ENCODE results near the gene CEP164.

DNA sequence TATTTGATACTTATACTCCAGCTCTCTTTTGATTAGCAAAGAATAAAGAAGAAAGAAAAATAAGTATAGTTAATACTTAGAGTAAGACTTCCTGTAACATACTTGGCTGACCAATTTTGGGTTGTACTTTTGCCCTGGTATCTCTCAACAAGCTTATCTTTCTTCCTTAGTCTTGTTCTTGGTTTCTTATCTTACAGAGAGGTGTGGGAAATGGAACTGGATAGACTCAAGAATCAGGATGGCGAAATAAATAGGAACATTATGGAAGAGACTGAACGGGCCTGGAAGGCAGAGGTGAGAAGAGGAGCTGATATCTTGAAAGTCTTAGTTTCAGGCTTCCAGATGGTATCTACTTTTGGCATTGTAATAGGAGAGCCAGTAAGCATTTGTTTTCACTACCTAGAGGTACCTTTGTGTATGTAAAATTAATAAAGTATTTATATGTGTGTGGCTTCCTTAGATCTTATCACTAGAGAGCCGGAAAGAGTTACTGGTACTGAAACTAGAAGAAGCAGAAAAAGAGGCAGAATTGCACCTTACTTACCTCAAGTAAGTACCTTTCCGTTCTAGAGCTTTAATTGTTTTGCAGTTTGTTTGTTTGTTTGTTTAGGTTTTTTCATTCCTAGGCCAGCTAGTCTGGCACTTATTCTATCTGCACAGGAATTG is 47.8 kb upstream of the CEP164 start:
- no peak for TF ChIP-seq SP1 (IDR thresholded peaks at IDR 0.05; ENCODE audit: low read depth, low read length)
- TF ChIP-seq, protein P1, sequence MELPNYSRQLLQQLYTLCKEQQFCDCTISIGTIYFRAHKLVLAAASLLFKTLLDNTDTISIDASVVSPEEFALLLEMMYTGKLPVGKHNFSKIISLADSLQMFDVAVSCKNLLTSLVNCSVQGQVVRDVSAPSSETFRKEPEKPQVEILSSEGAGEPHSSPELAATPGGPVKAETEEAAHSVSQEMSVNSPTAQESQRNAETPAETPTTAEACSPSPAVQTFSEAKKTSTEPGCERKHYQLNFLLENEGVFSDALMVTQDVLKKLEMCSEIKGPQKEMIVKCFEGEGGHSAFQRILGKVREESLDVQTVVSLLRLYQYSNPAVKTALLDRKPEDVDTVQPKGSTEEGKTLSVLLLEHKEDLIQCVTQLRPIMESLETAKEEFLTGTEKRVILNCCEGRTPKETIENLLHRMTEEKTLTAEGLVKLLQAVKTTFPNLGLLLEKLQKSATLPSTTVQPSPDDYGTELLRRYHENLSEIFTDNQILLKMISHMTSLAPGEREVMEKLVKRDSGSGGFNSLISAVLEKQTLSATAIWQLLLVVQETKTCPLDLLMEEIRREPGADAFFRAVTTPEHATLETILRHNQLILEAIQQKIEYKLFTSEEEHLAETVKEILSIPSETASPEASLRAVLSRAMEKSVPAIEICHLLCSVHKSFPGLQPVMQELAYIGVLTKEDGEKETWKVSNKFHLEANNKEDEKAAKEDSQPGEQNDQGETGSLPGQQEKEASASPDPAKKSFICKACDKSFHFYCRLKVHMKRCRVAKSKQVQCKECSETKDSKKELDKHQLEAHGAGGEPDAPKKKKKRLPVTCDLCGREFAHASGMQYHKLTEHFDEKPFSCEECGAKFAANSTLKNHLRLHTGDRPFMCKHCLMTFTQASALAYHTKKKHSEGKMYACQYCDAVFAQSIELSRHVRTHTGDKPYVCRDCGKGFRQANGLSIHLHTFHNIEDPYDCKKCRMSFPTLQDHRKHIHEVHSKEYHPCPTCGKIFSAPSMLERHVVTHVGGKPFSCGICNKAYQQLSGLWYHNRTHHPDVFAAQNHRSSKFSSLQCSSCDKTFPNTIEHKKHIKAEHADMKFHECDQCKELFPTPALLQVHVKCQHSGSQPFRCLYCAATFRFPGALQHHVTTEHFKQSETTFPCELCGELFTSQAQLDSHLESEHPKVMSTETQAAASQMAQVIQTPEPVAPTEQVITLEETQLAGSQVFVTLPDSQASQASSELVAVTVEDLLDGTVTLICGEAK (IDR thresholded peaks at IDR 0.05; ENCODE audit: borderline replicate concordance) = no peak
- TF ChIP-seq EP300 (IDR thresholded peaks at IDR 0.05; ENCODE audit: borderline replicate concordance in 1 of 2, control insufficient read depth in 1 of 2, low read depth in 2 of 2, low read length in 2 of 2) = no peak

All from GM12878 (cell line).